HL-60 (cell line): ENCODE results near the gene PBX1.

Experiments used
- DNase-seq, 2 experiments: peaks; one replicate each; pipeline ENCODE4 v3.0.0-alpha.2; 2010 to 2020; ENCODE audit warnings: low read depth in 1 of 2, low spot score in 1 of 2
- H3K27ac ChIP-seq: fragments of 250-450 bp; sonication (Bioruptor Pico); replicated peaks from 2 replicates; pipeline ENCODE4 v1.5.1; 2020; ENCODE audit warnings: mild to moderate bottlenecking, moderate library complexity
- H3K27me3 ChIP-seq: fragments of 250-450 bp; sonication (Bioruptor Pico); 2 replicates; pipeline ENCODE4 v1.5.1; 2021; ENCODE audit warnings: mild to moderate bottlenecking, moderate library complexity; ENCODE audit not compliant: insufficient read depth, poor library complexity, severe bottlenecking
- H3K4me3 ChIP-seq: replicated peaks from 2 replicates; pipeline ENCODE4 v1.5.1; 2011; ENCODE audit warnings: mild to moderate bottlenecking, control low read depth, low read length; ENCODE audit not compliant: insufficient read depth
- CTCF ChIP-seq: IDR thresholded peaks from one replicate; pipeline ENCODE4 v1.5.1; 2011; ENCODE audit warnings: low read length, control low read depth, inconsistent platforms; ENCODE audit not compliant: insufficient read depth
- GABPA ChIP-seq: IDR thresholded peaks from 2 replicates; pipeline ENCODE4 v1.6.1; 2012; ENCODE audit warnings: low read depth
- POLR2AphosphoS5 ChIP-seq: IDR thresholded peaks from 2 replicates; pipeline ENCODE4 v1.6.1; 2012; ENCODE audit warnings: low read depth
- SPI1 ChIP-seq: IDR thresholded peaks from 2 replicates; pipeline ENCODE4 v1.6.1; 2012; ENCODE audit warnings: low read depth, mild to moderate bottlenecking, borderline replicate concordance
- TF ChIP-seq, protein P1 (sequence below): IDR thresholded peaks from 2 replicates; pipeline ENCODE4 v1.6.1; 2012; ENCODE audit warnings: low read depth; ENCODE audit not compliant: insufficient replicate concordance

PBX1 gene

GRCh38 chr1:164693564-164694359 lies 134.8 kb downstream of the PBX1 start:
- Histone ChIP-seq H3K4me3 (no peak overlapping the region), H3K27ac (no peak overlapping the region), H3K27me3 (no peaks in the 10 kb centered on the region)
- no peak for TF ChIP-seq CTCF
- no peak for TF ChIP-seq POLR2AphosphoS5
- no peak for TF ChIP-seq SPI1
- TF ChIP-seq, protein P1, sequence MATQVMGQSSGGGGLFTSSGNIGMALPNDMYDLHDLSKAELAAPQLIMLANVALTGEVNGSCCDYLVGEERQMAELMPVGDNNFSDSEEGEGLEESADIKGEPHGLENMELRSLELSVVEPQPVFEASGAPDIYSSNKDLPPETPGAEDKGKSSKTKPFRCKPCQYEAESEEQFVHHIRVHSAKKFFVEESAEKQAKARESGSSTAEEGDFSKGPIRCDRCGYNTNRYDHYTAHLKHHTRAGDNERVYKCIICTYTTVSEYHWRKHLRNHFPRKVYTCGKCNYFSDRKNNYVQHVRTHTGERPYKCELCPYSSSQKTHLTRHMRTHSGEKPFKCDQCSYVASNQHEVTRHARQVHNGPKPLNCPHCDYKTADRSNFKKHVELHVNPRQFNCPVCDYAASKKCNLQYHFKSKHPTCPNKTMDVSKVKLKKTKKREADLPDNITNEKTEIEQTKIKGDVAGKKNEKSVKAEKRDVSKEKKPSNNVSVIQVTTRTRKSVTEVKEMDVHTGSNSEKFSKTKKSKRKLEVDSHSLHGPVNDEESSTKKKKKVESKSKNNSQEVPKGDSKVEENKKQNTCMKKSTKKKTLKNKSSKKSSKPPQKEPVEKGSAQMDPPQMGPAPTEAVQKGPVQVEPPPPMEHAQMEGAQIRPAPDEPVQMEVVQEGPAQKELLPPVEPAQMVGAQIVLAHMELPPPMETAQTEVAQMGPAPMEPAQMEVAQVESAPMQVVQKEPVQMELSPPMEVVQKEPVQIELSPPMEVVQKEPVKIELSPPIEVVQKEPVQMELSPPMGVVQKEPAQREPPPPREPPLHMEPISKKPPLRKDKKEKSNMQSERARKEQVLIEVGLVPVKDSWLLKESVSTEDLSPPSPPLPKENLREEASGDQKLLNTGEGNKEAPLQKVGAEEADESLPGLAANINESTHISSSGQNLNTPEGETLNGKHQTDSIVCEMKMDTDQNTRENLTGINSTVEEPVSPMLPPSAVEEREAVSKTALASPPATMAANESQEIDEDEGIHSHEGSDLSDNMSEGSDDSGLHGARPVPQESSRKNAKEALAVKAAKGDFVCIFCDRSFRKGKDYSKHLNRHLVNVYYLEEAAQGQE = no peak
- no peak for TF ChIP-seq GABPA
- no peak for DNase-seq

DNA sequence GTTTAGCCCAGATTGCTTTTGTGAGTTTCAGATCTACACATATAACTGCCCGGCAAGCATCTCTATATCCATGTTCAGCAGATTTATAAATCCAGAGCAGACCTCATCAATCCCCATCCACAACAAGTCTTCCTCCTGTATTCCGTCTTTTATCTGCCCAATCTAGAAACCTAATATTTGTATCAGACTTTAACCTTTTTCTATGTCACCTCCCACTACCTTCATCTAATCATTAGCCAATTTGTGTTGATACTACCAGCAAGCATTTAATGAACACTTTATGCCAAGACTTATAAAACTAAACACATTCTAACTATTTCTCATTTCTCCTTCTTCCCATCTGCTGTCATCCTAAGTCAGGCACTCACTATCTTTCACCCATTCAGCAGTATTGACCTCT lies 135.5 kb downstream of the PBX1 start:
- Histone ChIP-seq H3K27ac (no peak overlapping the region), H3K27me3 (no peaks in the 10 kb centered on the region), H3K4me3 (no peak overlapping the region)
- no peak for DNase-seq
- TF ChIP-seq POLR2AphosphoS5 = no peak
- TF ChIP-seq GABPA = no peak
- no peak for TF ChIP-seq CTCF

- no peak for TF ChIP-seq SPI1
- no peak for TF ChIP-seq GABPA
- no peak for TF ChIP-seq CTCF
- TF ChIP-seq POLR2AphosphoS5 = no peak
- TF ChIP-seq, protein P1 = no peak
- Histone ChIP-seq H3K4me3 (no peak overlapping the region), H3K27me3 (no peaks in the 10 kb centered on the region), H3K27ac (no peak overlapping the region)
- DNase-seq = no peak
Observed at GRCh38 chr1:164695956-164696665, 137.1 kb downstream of the PBX1 start.
